WTC11 (cell line): ENCODE results near the gene CRACR2B.

Experiments used
- CTCF ChIP-seq: fragments of 200-600 bp; IDR thresholded peaks from 2 replicates; pipeline ENCODE4 v1.8.0; 2022; ENCODE audit warnings: antibody characterized with exemption
- ELF4 ChIP-seq: sonication (generic); formaldehyde crosslinking; IDR thresholded peaks from 2 replicates; pipeline ENCODE4 v1.8.1; 2022; ENCODE audit warnings: low read depth, mild to moderate bottlenecking, moderate library complexity, missing genetic modification reagents
- ESRRA ChIP-seq: sonication (generic); formaldehyde crosslinking; IDR thresholded peaks from 2 replicates; pipeline ENCODE4 v1.8.1; 2022; ENCODE audit warnings: mild to moderate bottlenecking, missing genetic modification reagents, borderline replicate concordance
- JUN ChIP-seq: sonication (generic); formaldehyde crosslinking; IDR thresholded peaks from 2 replicates; pipeline ENCODE4 v1.8.0; 2023; ENCODE audit warnings: mild to moderate bottlenecking, missing genetic modification reagents
- KAT7 ChIP-seq: sonication (generic); formaldehyde crosslinking; IDR thresholded peaks from 2 replicates; pipeline ENCODE4 v1.8.1; 2023; ENCODE audit warnings: missing genetic modification reagents, mild to moderate bottlenecking, borderline replicate concordance
- MLX ChIP-seq: sonication (generic); formaldehyde crosslinking; IDR thresholded peaks from 2 replicates; pipeline ENCODE4 v1.8.1; 2023; ENCODE audit warnings: mild to moderate bottlenecking, missing genetic modification reagents, moderate library complexity
- NFYB ChIP-seq: sonication (generic); formaldehyde crosslinking; conservative IDR thresholded peaks from 2 replicates; pipeline ENCODE4 v1.8.0; 2022; ENCODE audit warnings: low read depth, missing genetic modification reagents
- SP1 ChIP-seq: sonication (generic); formaldehyde crosslinking; conservative IDR thresholded peaks from 2 replicates; pipeline ENCODE4 v1.8.1; 2022; ENCODE audit warnings: missing genetic modification reagents
- ZNF138 ChIP-seq: sonication (generic); formaldehyde crosslinking; conservative IDR thresholded peaks from 2 replicates; pipeline ENCODE4 v1.8.1; 2022; ENCODE audit warnings: mild to moderate bottlenecking, moderate library complexity, missing genetic modification reagents

- no peak for TF ChIP-seq ELF4 (CRISPR knock-in tag)
- no peak for TF ChIP-seq CTCF
- TF ChIP-seq SP1: no peak
- no peak for TF ChIP-seq NFYB (CRISPR knock-in tag)
- no peak for TF ChIP-seq KAT7 (CRISPR knock-in tag)
- TF ChIP-seq ESRRA (CRISPR knock-in tag): no peak
- no peak for TF ChIP-seq MLX (CRISPR knock-in tag)
- no peak for TF ChIP-seq JUN (CRISPR knock-in tag)
- no peak for TF ChIP-seq ZNF138 (CRISPR knock-in tag)
Observed at GRCh38 chr11:794013-794765, 33.5 kb upstream of the CRACR2B start.
